Small intestine (tissue), 7 donors: Measurements from ENCODE around the gene ZNF277. TPM values are rescaled to one million over a fixed set of nuclear protein-coding genes. Genes with fewer than 3 reads are reported as not detected.

Source experiments
- DNase-seq, 2 donors: peaks; one replicate each; pipeline versions ENCODE4 v3.0.0 to v3.0.0-alpha.2; 2013
- FAIRE-seq: peaks from 2 replicates; lab custom pipeline; 2012; peaks lifted over from hg19 to GRCh38; lab: Jason Lieb, UNC
- H3K27ac ChIP-seq, 3 donors: one replicate each; pipeline ENCODE4 v1.5.1; 2013; ENCODE audit warnings: low read length in 2 of 3, mild to moderate bottlenecking in 2 of 3, control low read depth in 1 of 3, inconsistent platforms in 1 of 3, low read depth in 1 of 3, moderate library complexity in 1 of 3
- H3K27me3 ChIP-seq, 3 donors: one replicate each; pipeline ENCODE4 v1.6.1; 2013; ENCODE audit warnings: low read length in 3 of 3, inconsistent platforms in 1 of 3; ENCODE audit not compliant: control insufficient read depth in 3 of 3, insufficient read depth in 3 of 3
- H3K36me3 ChIP-seq, 3 donors: one replicate each; pipeline ENCODE4 v1.6.1; 2013; ENCODE audit warnings: low read length in 3 of 3, inconsistent platforms in 1 of 3, low read depth in 1 of 3, mild to moderate bottlenecking in 1 of 3, moderate library complexity in 1 of 3; ENCODE audit not compliant: control insufficient read depth in 3 of 3, insufficient read depth in 2 of 3
- H3K4me1 ChIP-seq, 3 donors: one replicate each; pipeline ENCODE4 v1.6.1; 2013; ENCODE audit warnings: low read length in 2 of 3, inconsistent platforms in 1 of 3, low read depth in 1 of 3, mild to moderate bottlenecking in 1 of 3, moderate library complexity in 1 of 3; ENCODE audit not compliant: control insufficient read depth in 3 of 3, insufficient read depth in 2 of 3
- H3K4me3 ChIP-seq, 3 donors: one replicate each; pipeline ENCODE4 v1.5.1; 2013; ENCODE audit warnings: low read length in 3 of 3, control low read depth in 1 of 3, inconsistent platforms in 1 of 3, low read depth in 1 of 3, mild to moderate bottlenecking in 1 of 3, moderate library complexity in 1 of 3
- H3K9me3 ChIP-seq, 2 donors: one replicate each; pipeline ENCODE4 v1.6.1; 2013; ENCODE audit warnings: low read depth in 1 of 2, low read length in 1 of 2; ENCODE audit not compliant: control insufficient read depth in 2 of 2, insufficient read depth in 1 of 2
- WGBS, 3 donors: extraction: QIAGEN DNeasy Blood & Tissue Kit; methylation state at CpG; one replicate each; pipeline ENCODE4 v1.1.7; 2013; 5-methylcytosine and 5-hydroxymethylcytosine counted together
- polyA plus RNA-seq, 4 donors: library from polyadenylated mRNA; stranded (reverse) in 3 of 4; unstranded in 1 of 4; fragments of 200-250 nt in 3 of 4; fragments of 120-200 nt in 1 of 4; gene quantifications; one replicate each; pipeline versions ENCODE4 v1.2.1 to v1.2.3, GENCODE V29; 2013
- donor health status: healthy with polysubstance abuse.
- donor health status: control.
- donor health status: control.
- donor health status: Bipolar disorder and iron deficiency.
- donor health status: healthy.

ZNF277 gene
- polyA plus RNA-seq, 4 donors, result 15.8 to 27.2 (median 24.9) TPM

DNA sequence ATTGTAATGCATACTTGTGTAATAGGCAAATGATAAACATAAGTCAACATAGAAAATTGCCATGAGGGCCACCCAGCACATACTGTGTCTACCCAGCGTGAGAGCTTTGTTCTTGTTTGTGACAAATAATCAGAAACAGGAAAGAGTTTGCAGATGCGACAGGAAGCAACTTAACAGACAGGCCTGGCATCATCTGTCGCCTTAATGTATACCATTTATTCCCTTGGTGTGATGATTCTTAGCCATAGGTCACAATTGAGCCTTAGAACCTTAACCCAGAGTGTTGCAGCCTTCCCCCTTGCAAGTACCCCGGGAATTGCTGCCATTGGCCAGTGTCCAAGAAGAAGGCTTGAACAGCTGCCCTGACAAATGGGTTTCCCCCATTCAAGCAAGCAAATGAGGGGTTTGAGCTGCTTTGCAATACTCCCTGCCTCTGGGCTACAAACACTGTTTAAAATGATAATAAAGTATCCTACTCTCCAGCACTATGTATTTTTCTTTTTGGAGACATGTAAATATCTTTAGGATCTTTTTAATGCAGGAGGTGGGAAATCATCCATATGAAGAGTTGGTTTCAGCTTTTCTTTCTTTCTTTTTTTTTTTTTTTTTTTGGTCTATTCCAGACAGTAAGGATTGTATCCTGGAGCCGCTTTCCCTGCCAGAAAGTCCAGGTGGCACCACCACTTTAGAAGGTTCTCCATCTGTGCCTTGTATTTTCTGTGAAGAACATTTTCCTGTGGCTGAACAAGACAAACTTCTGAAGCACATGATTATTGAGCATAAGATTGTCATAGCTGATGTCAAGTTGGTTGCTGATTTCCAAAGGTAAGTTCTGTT is 80.0 kb downstream of the ZNF277 start:
- no peak overlapping the region for H3K27ac ChIP-seq
- 59 to 79% (median 74%) methylated on average over 5 of the region's 5 CpGs for WGBS, 3 donors
- FAIRE-seq (no peak), DNase-seq (no peak)
- no peaks in the 10 kb centered on the region for H3K9me3 ChIP-seq
- peaks cover 0 to 5% (median 5%) of the 10 kb centered on the region in 3 donors for H3K36me3 ChIP-seq
- H3K4me1 ChIP-seq, result no peaks in the 10 kb centered on the region
- H3K27me3 ChIP-seq, result no peaks in the 10 kb centered on the region
- H3K4me3 ChIP-seq, result no peak overlapping the region

DNA sequence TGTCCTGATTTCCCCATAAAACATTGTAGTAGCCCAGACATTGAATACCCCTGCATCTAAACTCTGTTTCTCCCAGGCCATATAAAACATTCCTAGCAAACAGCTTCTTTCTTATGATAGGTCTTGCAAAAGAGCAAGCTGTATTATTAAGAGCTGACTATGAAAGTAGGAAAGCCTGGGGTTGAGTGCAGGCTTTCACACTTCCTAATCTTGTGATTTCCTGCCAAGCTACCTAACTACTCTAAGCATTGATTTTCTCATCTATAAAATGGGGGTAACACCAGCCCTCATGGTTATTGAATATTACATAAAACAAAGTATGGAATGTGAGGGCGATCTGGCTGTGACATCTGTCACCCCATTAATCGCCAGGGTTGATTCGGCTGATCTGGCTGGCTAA is 81.8 kb downstream of the ZNF277 start:
- Histone ChIP-seq H3K9me3 (no peaks in the 10 kb centered on the region), H3K36me3 (peaks cover 0 to 5% (median 5%) of the 10 kb centered on the region in 3 donors), H3K27me3 (no peaks in the 10 kb centered on the region), H3K4me3 (no peak overlapping the region), H3K27ac (no peak overlapping the region), H3K4me1 (no peaks in the 10 kb centered on the region)
- DNase-seq (no peak), FAIRE-seq (no peak)
- WGBS, 3 donors, result 98 to 100% (median 98%) methylated on average over 3 of the region's 3 CpGs

GRCh38 chr7:112290065-112290464 is 83.6 kb downstream of the ZNF277 start:
- Histone ChIP-seq H3K36me3 (peaks cover 0 to 5% (median 5%) of the 10 kb centered on the region in 3 donors), H3K27me3 (no peaks in the 10 kb centered on the region), H3K4me1 (no peaks in the 10 kb centered on the region), H3K27ac (no peak overlapping the region), H3K4me3 (no peak overlapping the region), H3K9me3 (no peaks in the 10 kb centered on the region)
- no peak for DNase-seq
- WGBS, 3 donors, result 94 to 96% (median 95%) methylated on average over 5 of the region's 5 CpGs
- FAIRE-seq, result no peak

- DNase-seq, result no peak
- no peak for FAIRE-seq
- no peak overlapping the region for H3K27ac ChIP-seq
- 96 to 98% (median 97%) methylated on average over 1 of the region's 1 CpG for WGBS, 3 donors
- H3K27me3 ChIP-seq, result no peaks in the 10 kb centered on the region
- no peaks in the 10 kb centered on the region for H3K9me3 ChIP-seq
- no peak overlapping the region for H3K4me3 ChIP-seq
- peaks cover 0 to 3% (median 2%) of the 10 kb centered on the region in 3 donors for H3K36me3 ChIP-seq
- H3K4me1 ChIP-seq, result no peaks in the 10 kb centered on the region
Measured at GRCh38 chr7:112292162-112292561, 85.7 kb downstream of the ZNF277 start.

DNA sequence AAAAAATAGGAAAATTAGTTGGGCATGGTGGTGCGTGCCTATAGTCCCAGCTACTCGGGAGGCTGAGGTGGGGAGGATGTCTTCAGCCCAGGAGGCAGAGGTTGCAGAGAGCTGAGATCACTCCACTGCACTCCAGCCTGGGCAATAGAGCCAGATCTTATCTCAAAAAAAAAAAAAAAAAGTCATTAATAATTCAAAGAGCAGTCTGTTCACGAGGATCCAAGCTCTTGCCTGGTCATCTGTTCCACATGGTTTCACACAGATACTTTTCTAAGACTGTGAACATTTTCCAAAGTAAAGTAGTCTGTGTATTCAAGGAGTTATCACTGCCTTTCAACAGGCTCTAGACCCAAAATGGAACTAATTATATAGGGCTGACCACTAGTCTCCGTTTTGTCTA is 86.9 kb downstream of the ZNF277 start:
- H3K4me3 ChIP-seq, result no peak overlapping the region
- H3K27ac ChIP-seq, result no peak overlapping the region
- DNase-seq (peak in 1 of 2 donors; percentile 18), FAIRE-seq (no peak)
- no peaks in the 10 kb centered on the region for H3K4me1 ChIP-seq
- peaks cover 0 to 3% (median 2%) of the 10 kb centered on the region in 3 donors for H3K36me3 ChIP-seq
- WGBS, 3 donors, result 75 to 86% (median 77%) methylated on average over 4 of the region's 4 CpGs
- no peaks in the 10 kb centered on the region for H3K27me3 ChIP-seq
- H3K9me3 ChIP-seq, result no peaks in the 10 kb centered on the region

- DNase-seq, result no peak
Measured at GRCh38 chr7:112296432-112296831, 89.9 kb downstream of the ZNF277 start.

GRCh38 chr7:112297681-112298080 is 91.2 kb downstream of the ZNF277 start:
- Histone ChIP-seq H3K27me3 (no peaks in the 10 kb centered on the region), H3K36me3 (peaks cover 0 to 2% (median 2%) of the 10 kb centered on the region in 3 donors), H3K27ac (no peak overlapping the region), H3K9me3 (no peaks in the 10 kb centered on the region), H3K4me1 (no peaks in the 10 kb centered on the region), H3K4me3 (no peak overlapping the region)
- DNase-seq, result no peak
- 89 to 96% (median 94%) methylated on average over 3 of the region's 3 CpGs for WGBS, 3 donors
- FAIRE-seq, result no peak

More at GRCh38 chr7:112296432-112296831, 89.9 kb downstream of the ZNF277 start:
- no peak overlapping the region for H3K4me3 ChIP-seq
- WGBS, 3 donors, result 72 to 95% (median 93%) methylated on average over 1 of the region's 1 CpG
- H3K36me3 ChIP-seq, result peaks cover 0 to 2% (median 2%) of the 10 kb centered on the region in 3 donors
- no peaks in the 10 kb centered on the region for H3K9me3 ChIP-seq
- no peak overlapping the region for H3K27ac ChIP-seq
- no peak for FAIRE-seq
- no peaks in the 10 kb centered on the region for H3K4me1 ChIP-seq
- H3K27me3 ChIP-seq, result no peaks in the 10 kb centered on the region

GRCh38 chr7:112298543-112299100 is 92.1 kb downstream of the ZNF277 start:
- H3K4me1 ChIP-seq, result no peaks in the 10 kb centered on the region
- no peak overlapping the region for H3K27ac ChIP-seq
- no peak for DNase-seq
- no peaks in the 10 kb centered on the region for H3K27me3 ChIP-seq
- WGBS, 3 donors, result 72 to 97% (median 96%) methylated on average over 4 of the region's 4 CpGs
- FAIRE-seq, result no peak
- no peak overlapping the region for H3K4me3 ChIP-seq
- peaks cover 0 to 2% (median 2%) of the 10 kb centered on the region in 3 donors for H3K36me3 ChIP-seq
- no peaks in the 10 kb centered on the region for H3K9me3 ChIP-seq
